A172 (cell line): ENCODE data around the gene CNOT1. TPM values are rescaled to one million over a fixed set of nuclear protein-coding genes. Genes with fewer than 3 reads are reported as not detected.

Source experiments
- DNase-seq: peaks from one replicate; pipeline ENCODE4 v3.0.0-alpha.2; 2015; ENCODE audit warnings: low spot score
- total RNA-seq: library from RNA; depleted of rRNA; stranded (reverse); fragments of >200 nt; shearing (Covaris generic); gene quantifications from 2 replicates; pipeline ENCODE4 v1.2.3, GENCODE V29; 2014

Gene CNOT1
- total RNA-seq, 1 experiment from 2014 or later, result 60.4 TPM

- no peak for DNase-seq
Observed at GRCh38 chr16:58516768-58517107, 112.9 kb downstream of the CNOT1 start.

GRCh38 chr16:58515871-58516767, 113.5 kb downstream of the CNOT1 start:
- DNase-seq, result no peak

GRCh38 chr16:58515125-58515870, 114.3 kb downstream of the CNOT1 start, which contains the start of gene SETD6:
Gene SETD6, plus strand, starts transcription at chr16:58515517. Its CDS starts 21 bp downstream, at chr16:58515538.
- DNase-seq, result peak; percentile 59

GRCh38 chr16:58513874-58514273, 115.8 kb downstream of the CNOT1 start:
- no peak for DNase-seq

- peak; percentile 63 for DNase-seq
Observed at GRCh38 chr16:58511933-58512815, 117.5 kb downstream of the CNOT1 start.

- no peak for DNase-seq
Observed at GRCh38 chr16:58510776-58511628, 118.6 kb downstream of the CNOT1 start.

- DNase-seq, result no peak
Observed at GRCh38 chr16:58510097-58510775, 119.4 kb downstream of the CNOT1 start.

- no peak for DNase-seq
Observed at GRCh38 chr16:58509256-58510096, 120.2 kb downstream of the CNOT1 start.

GRCh38 chr16:58508671-58509251, 120.9 kb downstream of the CNOT1 start:
- DNase-seq, result no peak

GRCh38 chr16:58507963-58508670, 121.5 kb downstream of the CNOT1 start:
- DNase-seq, result no peak

GRCh38 chr16:58507195-58507962, 122.2 kb downstream of the CNOT1 start:
- DNase-seq, result no peak

GRCh38 chr16:58506241-58507194, 123.1 kb downstream of the CNOT1 start:
- DNase-seq, result no peak

- no peak for DNase-seq
Observed at GRCh38 chr16:58503863-58504688, 125.5 kb downstream of the CNOT1 start.

GRCh38 chr16:58503166-58503862, 126.3 kb downstream of the CNOT1 start:
- DNase-seq, result no peak
